Breast epithelium (tissue), 3 donors: ENCODE results near the gene FAM117B.

ENCODE experiments used
- POLR2A ChIP-seq: fragments of 450-650 bp; IDR thresholded peaks from one replicate; pipeline ENCODE4 v1.6.1; 2016; ENCODE audit warnings: antibody characterized with exemption, mild to moderate bottlenecking, moderate library complexity
- TF ChIP-seq, protein P1 (sequence below), 3 donors: fragments of 450-650 bp; IDR thresholded peaks; one replicate each; pipeline ENCODE4 v1.5.1; 2016 to 2017; ENCODE audit warnings: antibody characterized with exemption in 3 of 3, mild to moderate bottlenecking in 3 of 3, moderate library complexity in 3 of 3

DNA sequence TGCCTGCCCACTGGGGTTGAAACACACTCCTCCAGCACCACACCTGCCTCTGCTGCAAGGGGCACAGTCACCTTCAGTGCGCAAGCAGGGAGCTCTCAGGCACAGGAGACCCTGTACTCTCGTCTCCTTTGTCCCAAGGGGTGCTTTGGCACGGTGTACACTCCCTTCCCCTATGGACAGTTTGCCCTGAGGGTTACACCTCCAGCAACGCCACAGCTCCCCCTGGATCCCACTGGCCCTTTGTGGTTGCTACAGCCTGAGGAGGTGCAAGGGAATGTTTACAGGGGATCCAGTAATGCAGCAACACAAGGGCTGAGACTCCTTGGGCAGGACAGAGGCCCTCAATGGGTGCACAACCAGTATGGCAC lies 45.2 kb upstream of the FAM117B start:
- TF ChIP-seq, protein P1, sequence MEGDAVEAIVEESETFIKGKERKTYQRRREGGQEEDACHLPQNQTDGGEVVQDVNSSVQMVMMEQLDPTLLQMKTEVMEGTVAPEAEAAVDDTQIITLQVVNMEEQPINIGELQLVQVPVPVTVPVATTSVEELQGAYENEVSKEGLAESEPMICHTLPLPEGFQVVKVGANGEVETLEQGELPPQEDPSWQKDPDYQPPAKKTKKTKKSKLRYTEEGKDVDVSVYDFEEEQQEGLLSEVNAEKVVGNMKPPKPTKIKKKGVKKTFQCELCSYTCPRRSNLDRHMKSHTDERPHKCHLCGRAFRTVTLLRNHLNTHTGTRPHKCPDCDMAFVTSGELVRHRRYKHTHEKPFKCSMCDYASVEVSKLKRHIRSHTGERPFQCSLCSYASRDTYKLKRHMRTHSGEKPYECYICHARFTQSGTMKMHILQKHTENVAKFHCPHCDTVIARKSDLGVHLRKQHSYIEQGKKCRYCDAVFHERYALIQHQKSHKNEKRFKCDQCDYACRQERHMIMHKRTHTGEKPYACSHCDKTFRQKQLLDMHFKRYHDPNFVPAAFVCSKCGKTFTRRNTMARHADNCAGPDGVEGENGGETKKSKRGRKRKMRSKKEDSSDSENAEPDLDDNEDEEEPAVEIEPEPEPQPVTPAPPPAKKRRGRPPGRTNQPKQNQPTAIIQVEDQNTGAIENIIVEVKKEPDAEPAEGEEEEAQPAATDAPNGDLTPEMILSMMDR (IDR thresholded peaks at IDR 0.05): no peak
- TF ChIP-seq POLR2A: no peak
